Heart left ventricle (tissue), 13 donors: Measurements from ENCODE around the gene KLF7.
A peak's percentile ranks its signal among the peaks of the same experiment; 100 is the strongest.

ENCODE experiments used
- CTCF ChIP-seq, 12 donors: fragments of 200-600 bp; sonication (generic) in 4 of 12; IDR thresholded peaks; one replicate each; pipeline versions ENCODE4 v1.5.0 to v1.8.0; 2018 to 2022; ENCODE audit warnings: antibody characterized with exemption in 12 of 12, mild to moderate bottlenecking in 5 of 12
- POLR2A ChIP-seq, 2 donors: fragments of 450-650 bp; IDR thresholded peaks; one replicate each; pipeline ENCODE4 v1.6.1; 2017; ENCODE audit warnings: antibody characterized with exemption in 2 of 2, mild to moderate bottlenecking in 2 of 2, moderate library complexity in 2 of 2
- donor health status: ischemic (EF 13 %, LVEDD 7.1; RV severe dilation, severe dysfunction).
- donor health status: DM: no; HTN: yes; CAD: no.
- donor health status: DM: no; HTN: no; CAD: no.
- donor health status: ischemic (EF 25% LVEDD 6.9; RV normal size, moderate dysfunction).
- donor health status: ischemic (EF 25% LVEDD 5.7; RV mildly dilated, moderate dysfunction).
- donor health status: ischemic (EF 35%, LVEDD 5.7; RV mildly dilated, moderate dysfunction).
- donor health status: nonischemic (EF 11% LVEDD 7.7; RV severe dilation, severe dysfunction).
- donor health status: DM: yes; HTN: yes; CAD: no.
- donor health status: PGD.
- donor health status: ischemic (EF 29% LVEDD 5.4; RV normal size, mild dysfunction).
- donor health status: nonischemic (EF 23%, LVEDD 6.1; RV moderate dilation, normal function).

- TF ChIP-seq CTCF (IDR thresholded peaks at IDR 0.05) (peak in 4 of 12 donors; percentile 10 to 28 (median 24)), POLR2A (IDR thresholded peaks at IDR 0.05) (no peak)
Measured at GRCh38 chr2:207132019-207132418, 33.7 kb downstream of the KLF7 start.
